ENCODE measurements around the gene AMELX. TPM values are rescaled to one million over a fixed set of nuclear protein-coding genes. Genes with fewer than 3 reads are reported as not detected.

The AMELX gene
- total and polyA plus RNA-seq, 2 of the 13 experiments (the other 11 are each of a cell fraction or from before 2014, with no cell fraction given) = not detected

- CTCF ChIA-PET (ENCODE audit: low intra/inter-chr PET ratio, low total read pairs) = no interaction called here
- Histone ChIP-seq H3K9ac (ENCODE audit: insufficient read depth, low read depth, low read length) (no peak overlapping the region), H3K9me3 (ENCODE audit: low read length) (no peaks in the 10 kb centered on the region), H3K4me1 (ENCODE audit: insufficient read depth, low read length) (no peaks in the 10 kb centered on the region), H4K20me1 (ENCODE audit: insufficient read depth, low read length) (no peaks in the 10 kb centered on the region), H3K27ac (ENCODE audit: extremely low read length, insufficient read depth, low read length) (no peak overlapping the region), H3K4me3 (replicated peaks in 1 of 3; ENCODE audit: insufficient read depth in 1 of 3, low read depth in 2 of 3, low read length in 3 of 3) (no peak overlapping the region), H3K4me2 (ENCODE audit: low read depth, low read length) (no peak overlapping the region), H3K27me3 (ENCODE audit: control insufficient read depth in 1 of 2, insufficient read depth in 2 of 2, low read length in 2 of 2) (no peaks in the 10 kb centered on the region), H2AFZ (ENCODE audit: low read length) (no peak overlapping the region), H3K36me3 (replicated peaks in 1 of 2; ENCODE audit: control insufficient read depth in 1 of 2, insufficient read depth in 2 of 2, low read length in 2 of 2) (no peaks in the 10 kb centered on the region), H3K79me2 (ENCODE audit: insufficient read depth, low read length) (no peaks in the 10 kb centered on the region)
- 0% methylated on average over 1 of the region's 1 CpG for WGBS (ENCODE audit: low lambda C conversion rate)
- POLR2A ChIA-PET = no interaction called here
- FAIRE-seq = no peak
- intact Hi-C loops (cut with micrococcal nuclease; ENCODE audit: unreplicated experiment) (no loop called here), in situ Hi-C loops (cut with HindIII; ENCODE audit: extremely low pct_ligation_motif_present, low pct_unique_long_range_greater_than_20kb) (no loop called here)
- TF ChIP-seq MAFK (conservative IDR thresholded peaks at IDR 0.05 in 1 of 2, IDR thresholded peaks at IDR 0.05 in 1 of 2; ENCODE audit: low read length in 2 of 2) (peak in 1 of 2 experiments; percentile 52; a peak in 2 of 4 replicates), NFKBIZ (CRISPR knock-in tag; IDR thresholded peaks at IDR 0.05) (no peak), TCF12 (IDR thresholded peaks at IDR 0.05) (no peak), TCF12 (CRISPR knock-in tag; IDR thresholded peaks at IDR 0.05) (no peak), MAFF (IDR thresholded peaks at IDR 0.05; ENCODE audit: low read depth, low read length) (peak; percentile 59; the same call in 1 of the 2 replicates), ZNF101 (CRISPR knock-in tag; IDR thresholded peaks at IDR 0.05; ENCODE audit: borderline replicate concordance, low read depth) (no peak)
- ATAC-seq = no peak
- no TSS peak for BruUV-seq (replicated peaks)
- no peak for DNase-seq (ENCODE audit: low spot score)
Measured at GRCh38 chrX:11349020-11349419, 55.8 kb downstream of the AMELX start.

DNA sequence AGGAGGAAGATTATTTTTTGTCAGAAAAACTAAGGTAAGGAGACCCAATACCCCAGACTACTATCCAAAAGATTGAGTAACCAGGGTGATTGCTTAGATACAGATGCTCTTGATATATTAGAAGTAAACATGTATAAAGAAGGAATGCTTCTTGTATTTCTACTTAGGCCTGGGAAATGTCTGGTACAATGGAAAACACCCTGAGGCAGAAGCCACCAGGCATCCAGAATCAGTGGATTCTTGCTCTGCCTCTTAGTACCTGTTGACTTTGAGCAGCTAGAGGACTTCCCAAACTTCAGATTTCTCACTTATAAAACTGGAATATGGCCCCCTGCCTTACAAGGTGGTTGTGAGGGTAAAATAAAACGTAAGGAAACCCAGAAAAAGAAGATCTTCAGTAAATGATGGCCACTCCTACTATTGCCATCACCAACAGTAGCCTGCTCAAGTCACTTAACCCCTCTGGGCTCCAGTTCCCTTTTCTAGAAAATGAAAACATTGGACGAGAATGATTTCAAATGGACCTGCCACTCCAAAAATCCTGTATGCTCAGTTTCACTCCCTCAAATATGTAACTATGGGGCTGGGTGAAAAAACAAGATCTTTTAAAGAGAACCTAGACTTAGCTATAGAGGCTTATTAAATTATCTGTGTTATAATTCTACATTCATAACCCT is 56.6 kb downstream of the AMELX start:
- CTCF ChIA-PET (ENCODE audit: low intra/inter-chr PET ratio, low total read pairs) = no interaction called here
- 0% methylated on average over 2 of the region's 2 CpGs for WGBS (ENCODE audit: low lambda C conversion rate)
- Histone ChIP-seq H3K9me3 (ENCODE audit: low read length) (no peaks in the 10 kb centered on the region), H3K36me3 (replicated peaks in 1 of 2; ENCODE audit: control insufficient read depth in 1 of 2, insufficient read depth in 2 of 2, low read length in 2 of 2) (no peaks in the 10 kb centered on the region), H3K79me2 (ENCODE audit: insufficient read depth, low read length) (no peaks in the 10 kb centered on the region), H3K27me3 (ENCODE audit: control insufficient read depth in 1 of 2, insufficient read depth in 2 of 2, low read length in 2 of 2) (no peaks in the 10 kb centered on the region), H3K27ac (ENCODE audit: extremely low read length, insufficient read depth, low read length) (no peak overlapping the region), H3K4me2 (ENCODE audit: low read depth, low read length) (no peak overlapping the region), H2AFZ (ENCODE audit: low read length) (no peak overlapping the region), H3K9ac (ENCODE audit: insufficient read depth, low read depth, low read length) (no peak overlapping the region), H3K4me3 (replicated peaks in 1 of 3; ENCODE audit: insufficient read depth in 1 of 3, low read depth in 2 of 3, low read length in 3 of 3) (no peak overlapping the region), H4K20me1 (ENCODE audit: insufficient read depth, low read length) (no peaks in the 10 kb centered on the region), H3K4me1 (ENCODE audit: insufficient read depth, low read length) (no peaks in the 10 kb centered on the region)
- in situ Hi-C loops (cut with HindIII; ENCODE audit: extremely low pct_ligation_motif_present, low pct_unique_long_range_greater_than_20kb) = no loop called here
- POLR2A ChIA-PET = no interaction called here
- no peak for ATAC-seq
- FAIRE-seq = no peak
- BruUV-seq (replicated peaks) = no TSS peak
- intact Hi-C loops (cut with micrococcal nuclease; ENCODE audit: unreplicated experiment) = no loop called here
- TF ChIP-seq TAF1 (CRISPR knock-in tag; IDR thresholded peaks at IDR 0.05) = no peak
- no peak for TF ChIP-seq ATF1 (CRISPR knock-in tag; IDR thresholded peaks at IDR 0.05)
- DNase-seq (ENCODE audit: low spot score) = no peak

Small RNA genes lying within 50 kb of the gene (microRNA-seq; reads per million reads assigned to microRNA genes)
- gene MIR548AX = not detected

Small RNA genes lying within 50 kb of the gene (small RNA-seq; reads per million reads assigned to genes)
- gene MIR548AX (ENCODE audit: insufficient read depth in 2 of 3, insufficient read length in 3 of 3, low read depth in 2 of 3, low replicate concordance in 1 of 3) = 0 reads per million in 3 experiments

Other genes starting within 250 kb of the AMELX start
- 16.7 and 28.6 TPM in 2 replicates for gene HCCS, start 182.1 kb upstream of the AMELX start, total RNA-seq (2016; rRNA removed; fragmentation: Illumina TruSeq; extraction: Trizol)
- 12.5 and 15.4 TPM in 2 replicates for gene HCCS, start 182.1 kb upstream of the AMELX start, polyA plus RNA-seq (2011; rRNA removed)